Effector CD4-positive, alpha-beta T cell (primary cell): ENCODE measurements around the gene HERC2.
"Not testable (repeated sequence)": the region's sequence is repeated elsewhere in the genome, so short reads cannot be mapped to it uniquely, and the experiment has no call there.

Experiments used
- DNase-seq: peaks from one replicate; pipeline ENCODE4 v3.0.0-alpha.2; 2020

Gene HERC2

GRCh38 chr15:28222612-28223011, 99.4 kb downstream of the HERC2 start:
- DNase-seq: not testable (repeated sequence)

GRCh38 chr15:28221696-28222095, 100.3 kb downstream of the HERC2 start:
- DNase-seq: not testable (repeated sequence)

GRCh38 chr15:28219116-28219515, 102.9 kb downstream of the HERC2 start:
- DNase-seq: no peak

- DNase-seq: not testable (repeated sequence)
These were observed 104.9 kb downstream of the HERC2 start for GRCh38 chr15:28216946-28217546.

GRCh38 chr15:28215521-28215920, 106.5 kb downstream of the HERC2 start:
- DNase-seq: not testable (repeated sequence)

- DNase-seq: not testable (repeated sequence)
These were observed 107.8 kb downstream of the HERC2 start for GRCh38 chr15:28214006-28214790.

GRCh38 chr15:28213393-28213792, 108.6 kb downstream of the HERC2 start:
- DNase-seq: not testable (repeated sequence)

- DNase-seq: no peak
These were observed 113.4 kb downstream of the HERC2 start for GRCh38 chr15:28208583-28208982.

- DNase-seq: not testable (repeated sequence)
These were observed 116.3 kb downstream of the HERC2 start for GRCh38 chr15:28205640-28206039.

GRCh38 chr15:28203055-28203828, 118.7 kb downstream of the HERC2 start:
- DNase-seq: not testable (repeated sequence)

- not testable (repeated sequence) for DNase-seq
These were observed 119.9 kb downstream of the HERC2 start for GRCh38 chr15:28202124-28202523.

GRCh38 chr15:28198215-28198614, 123.8 kb downstream of the HERC2 start:
- DNase-seq: not testable (repeated sequence)

GRCh38 chr15:28197694-28198093, 124.3 kb downstream of the HERC2 start:
- DNase-seq: not testable (repeated sequence)

- not testable (repeated sequence) for DNase-seq
These were observed 125.4 kb downstream of the HERC2 start for GRCh38 chr15:28196581-28196980.

GRCh38 chr15:28192772-28193171, 129.2 kb downstream of the HERC2 start:
- no peak for DNase-seq

- DNase-seq: no peak
These were observed 130.1 kb downstream of the HERC2 start for GRCh38 chr15:28191832-28192231.

GRCh38 chr15:28190391-28191174, 131.4 kb downstream of the HERC2 start:
- no peak for DNase-seq

GRCh38 chr15:28185148-28185895, 136.7 kb downstream of the HERC2 start:
- no peak for DNase-seq

GRCh38 chr15:28184166-28184565, 137.8 kb downstream of the HERC2 start:
- no peak for DNase-seq

- DNase-seq: no peak
These were observed 139.2 kb downstream of the HERC2 start for GRCh38 chr15:28182731-28183130.

GRCh38 chr15:28182216-28182615, 139.8 kb downstream of the HERC2 start:
- no peak for DNase-seq

GRCh38 chr15:28181366-28181765, 140.6 kb downstream of the HERC2 start:
- no peak for DNase-seq
